HepG2 (cell line): ENCODE data around the gene THADA. TPM values are rescaled to one million over a fixed set of nuclear protein-coding genes. Genes with fewer than 3 reads are reported as not detected.

Experiments
- CBX5 ChIP-seq: sonication (generic); formaldehyde crosslinking; IDR thresholded peaks from 2 replicates; pipeline ENCODE4 v1.4.0; 2020; ENCODE audit warnings: missing genetic modification reagents, borderline replicate concordance
- CTCF ChIP-seq: sonication (generic); formaldehyde crosslinking; IDR thresholded peaks from 2 replicates; pipeline ENCODE4 v1.5.0; 2020; ENCODE audit warnings: mild to moderate bottlenecking, missing genetic modification reagents, moderate library complexity
- HMGXB4 ChIP-seq, 2 experiments: sonication (generic) in 1 of 2; formaldehyde crosslinking in 1 of 2; IDR thresholded peaks; 2 replicates each; pipeline versions ENCODE4 v1.4.0 to v1.6.1; 2018 to 2020; ENCODE audit warnings: missing genetic modification reagents in 2 of 2, borderline replicate concordance in 1 of 2, low read depth in 1 of 2, mild to moderate bottlenecking in 1 of 2, missing biosample characterization in 1 of 2
- HOXA7 ChIP-seq: sonication (generic); formaldehyde crosslinking; IDR thresholded peaks from 2 replicates; pipeline ENCODE4 v1.8.1; 2022; ENCODE audit warnings: mild to moderate bottlenecking, missing genetic modification reagents, moderate library complexity
- KDM5B ChIP-seq: sonication (generic); formaldehyde crosslinking; IDR thresholded peaks from 2 replicates; pipeline ENCODE4 v1.4.0; 2020; ENCODE audit warnings: missing genetic modification reagents, mild to moderate bottlenecking, borderline replicate concordance
- LRRFIP1 ChIP-seq: sonication (generic); formaldehyde crosslinking; conservative IDR thresholded peaks from 2 replicates; pipeline ENCODE4 v1.4.0; 2020; ENCODE audit warnings: missing genetic modification reagents
- MAF1 ChIP-seq: sonication (generic); formaldehyde crosslinking; IDR thresholded peaks from 2 replicates; pipeline ENCODE4 v1.5.0; 2020; ENCODE audit warnings: missing genetic modification reagents, borderline replicate concordance
- NCOA1 ChIP-seq: sonication (generic); formaldehyde crosslinking; IDR thresholded peaks from 2 replicates; pipeline ENCODE4 v1.9.0; 2021; ENCODE audit warnings: missing genetic modification reagents
- NCOA5 ChIP-seq: sonication (generic); formaldehyde crosslinking; IDR thresholded peaks from 2 replicates; pipeline ENCODE4 v1.4.0; 2020; ENCODE audit warnings: missing genetic modification reagents
- RBFOX2 ChIP-seq: fragments of 200-400 bp; formaldehyde crosslinking; IDR thresholded peaks from 2 replicates; pipeline ENCODE4 v1.6.1; 2017; ENCODE audit warnings: low read depth, mild to moderate bottlenecking, low read length
- RORA ChIP-seq: sonication (generic); formaldehyde crosslinking; IDR thresholded peaks from 2 replicates; pipeline ENCODE4 v1.5.0; 2020; ENCODE audit warnings: mild to moderate bottlenecking, missing genetic modification reagents, moderate library complexity
- SMAD9 ChIP-seq: sonication (generic); formaldehyde crosslinking; IDR thresholded peaks from 2 replicates; pipeline ENCODE4 v1.5.1; 2020; ENCODE audit warnings: mild to moderate bottlenecking, missing genetic modification reagents
- SP1 ChIP-seq, 2 experiments: fragments of 450-650 bp in 1 of 2; sonication (generic) in 1 of 2; formaldehyde crosslinking in 1 of 2; IDR thresholded peaks; 2 replicates each; pipeline versions ENCODE4 v1.4.0 to v1.6.1; 2016 to 2020; ENCODE audit warnings: missing genetic modification reagents in 1 of 2
- SUZ12 ChIP-seq: fragments of 150-350 bp; IDR thresholded peaks from 2 replicates; pipeline ENCODE4 v1.6.1; 2014; ENCODE audit warnings: low read depth, low read length
- TRIM24 ChIP-seq: sonication (generic); formaldehyde crosslinking; IDR thresholded peaks from 2 replicates; pipeline ENCODE4 v1.8.0; 2022; ENCODE audit warnings: mild to moderate bottlenecking, missing genetic modification reagents
- U2AF1 ChIP-seq: fragments of 200-400 bp; formaldehyde crosslinking; optimal IDR thresholded peaks from 2 replicates; pipeline ENCODE3; 2017; ENCODE audit warnings: mild to moderate bottlenecking, low read depth, low read length
- ZNF430 ChIP-seq: sonication (generic); formaldehyde crosslinking; IDR thresholded peaks from 2 replicates; pipeline ENCODE4 v1.9.0; 2021; ENCODE audit warnings: mild to moderate bottlenecking, missing genetic modification reagents
- ZNF546 ChIP-seq: sonication (generic); formaldehyde crosslinking; conservative IDR thresholded peaks from 2 replicates; pipeline ENCODE4 v1.8.1; 2023; ENCODE audit warnings: mild to moderate bottlenecking, missing genetic modification reagents
- ZNF589 ChIP-seq: sonication (generic); formaldehyde crosslinking; conservative IDR thresholded peaks from 2 replicates; pipeline ENCODE4 v1.8.0; 2022; ENCODE audit warnings: mild to moderate bottlenecking, moderate library complexity, missing genetic modification reagents
- ZNF781 ChIP-seq: sonication (generic); formaldehyde crosslinking; IDR thresholded peaks from 2 replicates; pipeline ENCODE4 v1.5.1; 2020; ENCODE audit warnings: borderline replicate concordance, mild to moderate bottlenecking, missing genetic modification reagents; ENCODE audit errors: not compliant biosample characterization
- ZNF792 ChIP-seq: IDR thresholded peaks from 2 replicates; pipeline ENCODE4 v1.6.1; 2016
- ZSCAN9 ChIP-seq: IDR thresholded peaks from 2 replicates; pipeline ENCODE4 v1.6.1; 2016; ENCODE audit warnings: borderline replicate concordance
- polyA plus RNA-seq, 8 experiments: library from polyadenylated mRNA; depleted of rRNA in 3 of 8; stranded (reverse) in 7 of 8; unstranded in 1 of 8; fragments of >200 nt; fragmentation: Illumina TruSeq in 4 of 8; extraction: Trizol in 4 of 8; gene quantifications; 2 replicates each; pipeline versions ENCODE4 v1.2.1 to v1.2.3, GENCODE V29; 2011 to 2016; ENCODE audit warnings: low read depth in 4 of 8, missing spikeins in 1 of 8, mixed read lengths in 1 of 8; ENCODE audit not compliant: insufficient read depth in 1 of 8
- total RNA-seq, 5 experiments: library from RNA; depleted of rRNA; stranded (reverse); fragments of >200 nt; fragmentation: Illumina TruSeq; extraction: Trizol; gene quantifications; 2 replicates each; pipeline ENCODE4 v1.2.3, GENCODE V29; 2016; ENCODE audit warnings: low read depth in 1 of 5

Gene THADA
- total and polyA plus RNA-seq, 2 of the 13 experiments (the other 11 are each of a cell fraction or from before 2014, with no cell fraction given): 12.7 to 21.7 TPM

- 0 out of 2 replicates have a peak, but pooled peaks have one; percentile 51 for TF ChIP-seq ZSCAN9 (CRISPR knock-in tag)
- TF ChIP-seq CBX5 (CRISPR knock-in tag): no peak
- no peak for TF ChIP-seq SMAD9
- 0 out of 2 replicates have a peak, but pooled peaks have one; percentile 19 for TF ChIP-seq ZNF430 (CRISPR knock-in tag)
- no peak; the same call in 1 of the 2 replicates for TF ChIP-seq NCOA1
- TF ChIP-seq ZNF792 (CRISPR knock-in tag): no peak
- TF ChIP-seq HMGXB4 (CRISPR knock-in tag; IDR thresholded peaks at IDR 0.05; ENCODE audit: borderline replicate concordance in 1 of 2, low read depth in 1 of 2): peak in 1 of 2 experiments; percentile 69; a peak in 2 of 4 replicates
- no peak for TF ChIP-seq NCOA5 (CRISPR knock-in tag)
- no peak for TF ChIP-seq ZNF781 (CRISPR knock-in tag)
- TF ChIP-seq SP1 (IDR thresholded peaks at IDR 0.05): no peak
- no peak for TF ChIP-seq SP1 (CRISPR knock-in tag; IDR thresholded peaks at IDR 0.05)
- TF ChIP-seq SUZ12: no peak
- peak; percentile 2; the same call in 1 of the 2 replicates for TF ChIP-seq CTCF
- 0 out of 2 replicates have a peak, but pooled peaks have one; percentile 85 for TF ChIP-seq HOXA7 (CRISPR knock-in tag)
- TF ChIP-seq RORA (CRISPR knock-in tag): no peak
- TF ChIP-seq RBFOX2: peak; percentile 55
- peak; percentile 89 for TF ChIP-seq KDM5B (CRISPR knock-in tag)
- TF ChIP-seq MAF1 (CRISPR knock-in tag): 0 out of 2 replicates have a peak, but pooled peaks have one; percentile 32
- TF ChIP-seq U2AF1: no peak
- TF ChIP-seq LRRFIP1 (CRISPR knock-in tag): no peak
- TF ChIP-seq ZNF546 (CRISPR knock-in tag): peak; percentile 26; the same call in 1 of the 2 replicates
- no peak for TF ChIP-seq TRIM24 (CRISPR knock-in tag)
- peak; percentile 91 for TF ChIP-seq ZNF589 (CRISPR knock-in tag)
Measured at GRCh38 chr2:43225093-43225787, 370.6 kb downstream of the THADA start (continued).
